Ovary (tissue), 9 donors: ENCODE data around the gene INS. TPM values are rescaled to one million over a fixed set of nuclear protein-coding genes. Genes with fewer than 3 reads are reported as not detected.

ENCODE experiments used
- DNase-seq, 5 donors: peaks; one replicate each; pipeline ENCODE4 v3.0.0-alpha.2; 2019 to 2020
- H3K27ac ChIP-seq, 2 donors: fragments of 200-600 bp; one replicate each; pipeline versions ENCODE4 v1.5.1 to v1.8.0; 2019 to 2022
- H3K27me3 ChIP-seq: fragments of 200-600 bp; one replicate; pipeline ENCODE4 v1.8.0; 2022
- H3K36me3 ChIP-seq: fragments of 200-600 bp; sonication (generic); one replicate; pipeline ENCODE4 v1.5.1; 2019
- H3K4me1 ChIP-seq: one replicate; pipeline ENCODE4 v1.8.1; 2013; ENCODE audit warnings: mild to moderate bottlenecking, moderate library complexity; ENCODE audit not compliant: insufficient read depth
- H3K4me3 ChIP-seq: fragments of 200-600 bp; sonication (generic); one replicate; pipeline ENCODE4 v1.5.1; 2017
- H3K9me3 ChIP-seq, 2 donors: fragments of 200-600 bp in 1 of 2; sonication (generic) in 1 of 2; one replicate each; pipeline versions ENCODE4 v1.5.1 to v1.8.1; 2013 to 2019; ENCODE audit warnings: mild to moderate bottlenecking in 1 of 2, moderate library complexity in 1 of 2
- EP300 ChIP-seq: sonication (generic); formaldehyde crosslinking; IDR thresholded peaks from one replicate; pipeline ENCODE4 v1.6.1; 2017; ENCODE audit warnings: antibody characterized with exemption
- POLR2A ChIP-seq: fragments of 450-650 bp; IDR thresholded peaks from one replicate; pipeline ENCODE4 v1.6.1; 2017; ENCODE audit warnings: antibody characterized with exemption, mild to moderate bottlenecking, moderate library complexity
- WGBS, 3 donors: extraction: QIAGEN DNeasy Blood & Tissue Kit in 1 of 3; methylation state at CpG; one replicate each; pipeline versions ENCODE4 v1.1.5 to v1.1.7; 2013 to 2017; 5-methylcytosine and 5-hydroxymethylcytosine counted together
- intact Hi-C, 4 donors: fragments of 100-400 bp; cut with DNase I; formaldehyde crosslinking; loops; one replicate each; pipeline versions ENCODE4 v1.11.0 to v1.15.1; 2022 to 2023
- polyA plus RNA-seq, 2 donors: library from polyadenylated mRNA; stranded (reverse); fragments of 200-250 nt in 1 of 2; fragments of 350-450 nt in 1 of 2; fragmentation: Illumina TruSeq in 1 of 2; extraction: RNeasy Lipid Tissue Mini Kit (QIAGEN cat#74804) in 1 of 2; gene quantifications; one replicate each; pipeline ENCODE4 v1.2.3, GENCODE V29; 2013 to 2014
- total RNA-seq, 7 donors: library from RNA; depleted of rRNA in 2 of 7; stranded (reverse); fragments of >200 nt in 2 of 7; fragmentation: NEBNext Ultra II Directional in 3 of 7; extraction: Animal tissue kit (Norgen Biotek cat#: 25700) in 3 of 7; gene quantifications; one replicate each; pipeline versions ENCODE4 v1.1.0 to v1.2.4, GENCODE V29; 2016 to 2023
- TF ChIP-seq, protein P1 (sequence below), 3 donors: fragments of 450-650 bp in 2 of 3; fragments of 200-600 bp in 1 of 3; IDR thresholded peaks; one replicate each; pipeline versions ENCODE4 v1.5.1 to v1.8.0; 2016 to 2022; ENCODE audit warnings: antibody characterized with exemption in 3 of 3, mild to moderate bottlenecking in 1 of 3
- donor health status: DM: no; HTN: no; CAD: no; lungs with moderate emphysema.
- donor health status: DM: no; HTN: no; CAD: no.
- donor health status: Bipolar disorder and iron deficiency.
- donor health status: DM: yes; HTN: yes; CAD: no.
- donor health status: DM: no; HTN: no; CAD: no.
- donor health status: DM: yes; HTN: yes; CAD: no.

The INS gene
- total and polyA plus RNA-seq, 9 donors, result 0.89 to 1.4 TPM; not detected in 7

GRCh38 chr11:2185324-2186085, 24.5 kb upstream of the INS start:
- H3K9me3 ChIP-seq, result no peaks in the 10 kb centered on the region
- TF ChIP-seq, protein P1, sequence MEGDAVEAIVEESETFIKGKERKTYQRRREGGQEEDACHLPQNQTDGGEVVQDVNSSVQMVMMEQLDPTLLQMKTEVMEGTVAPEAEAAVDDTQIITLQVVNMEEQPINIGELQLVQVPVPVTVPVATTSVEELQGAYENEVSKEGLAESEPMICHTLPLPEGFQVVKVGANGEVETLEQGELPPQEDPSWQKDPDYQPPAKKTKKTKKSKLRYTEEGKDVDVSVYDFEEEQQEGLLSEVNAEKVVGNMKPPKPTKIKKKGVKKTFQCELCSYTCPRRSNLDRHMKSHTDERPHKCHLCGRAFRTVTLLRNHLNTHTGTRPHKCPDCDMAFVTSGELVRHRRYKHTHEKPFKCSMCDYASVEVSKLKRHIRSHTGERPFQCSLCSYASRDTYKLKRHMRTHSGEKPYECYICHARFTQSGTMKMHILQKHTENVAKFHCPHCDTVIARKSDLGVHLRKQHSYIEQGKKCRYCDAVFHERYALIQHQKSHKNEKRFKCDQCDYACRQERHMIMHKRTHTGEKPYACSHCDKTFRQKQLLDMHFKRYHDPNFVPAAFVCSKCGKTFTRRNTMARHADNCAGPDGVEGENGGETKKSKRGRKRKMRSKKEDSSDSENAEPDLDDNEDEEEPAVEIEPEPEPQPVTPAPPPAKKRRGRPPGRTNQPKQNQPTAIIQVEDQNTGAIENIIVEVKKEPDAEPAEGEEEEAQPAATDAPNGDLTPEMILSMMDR (IDR thresholded peaks at IDR 0.05), result no peak
- no peak for TF ChIP-seq EP300
- TF ChIP-seq POLR2A, result no peak

DNA sequence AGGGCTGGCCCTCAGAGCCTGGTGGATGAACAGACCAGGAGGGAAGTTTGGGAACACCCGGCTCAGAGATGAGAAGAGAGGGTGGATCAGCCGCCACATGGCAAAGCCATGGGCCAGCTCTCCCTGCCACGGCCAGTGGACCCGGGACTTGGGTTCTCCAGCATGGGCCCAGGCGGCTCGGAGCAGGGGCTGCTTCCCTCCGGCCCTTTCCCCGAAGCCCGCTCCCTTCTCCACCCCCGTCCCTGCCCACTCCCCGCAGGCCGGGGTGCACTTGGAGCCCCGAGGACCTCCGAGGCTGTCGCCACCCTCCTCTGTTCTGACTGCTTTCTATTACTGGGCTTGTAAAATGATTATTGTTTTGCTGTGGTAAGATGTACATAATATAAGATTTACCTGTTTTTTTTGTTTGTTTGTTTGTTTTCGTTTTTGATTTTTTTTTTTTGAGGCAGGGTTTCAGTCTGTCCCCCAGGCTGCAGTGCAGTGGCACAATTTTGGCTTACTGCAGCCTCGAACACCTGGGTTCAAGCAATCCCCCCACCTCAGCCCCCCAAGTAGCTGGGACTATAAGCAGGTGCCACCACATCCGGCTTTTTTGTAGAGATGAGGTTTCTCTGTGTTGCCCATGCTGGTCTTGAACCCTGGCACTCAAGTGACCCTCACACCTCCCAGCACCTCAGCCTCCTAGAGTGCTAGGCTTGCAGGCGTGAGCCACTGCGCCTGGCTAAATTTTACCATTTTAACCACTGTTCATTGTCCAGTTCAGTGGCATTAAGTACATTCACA, 21.9 kb upstream of the INS start:
- no peaks in the 10 kb centered on the region for H3K36me3 ChIP-seq
- no peak overlapping the region for H3K27ac ChIP-seq
- no peak overlapping the region for H3K4me3 ChIP-seq
- intact Hi-C loops, result no loop called here
- WGBS, 3 donors, result 78 to 83% (median 80%) methylated on average over 20 of the region's 20 CpGs
- H3K4me1 ChIP-seq, result no peaks in the 10 kb centered on the region
- DNase-seq, result no peak
- no peaks in the 10 kb centered on the region for H3K9me3 ChIP-seq
- TF ChIP-seq, protein P1 (IDR thresholded peaks at IDR 0.05), result no peak
- TF ChIP-seq POLR2A (no peak), EP300 (no peak)
- H3K27me3 ChIP-seq, result no peaks in the 10 kb centered on the region

More at GRCh38 chr11:2185324-2186085, 24.5 kb upstream of the INS start:
- intact Hi-C loops, result no loop called here
- 58 to 69% (median 68%) methylated on average over 23 of the region's 23 CpGs for WGBS, 3 donors
- Histone ChIP-seq H3K36me3 (no peaks in the 10 kb centered on the region), H3K27ac (no peak overlapping the region), H3K27me3 (no peaks in the 10 kb centered on the region), H3K4me1 (no peaks in the 10 kb centered on the region), H3K4me3 (no peak overlapping the region)
- DNase-seq, result no peak

DNA sequence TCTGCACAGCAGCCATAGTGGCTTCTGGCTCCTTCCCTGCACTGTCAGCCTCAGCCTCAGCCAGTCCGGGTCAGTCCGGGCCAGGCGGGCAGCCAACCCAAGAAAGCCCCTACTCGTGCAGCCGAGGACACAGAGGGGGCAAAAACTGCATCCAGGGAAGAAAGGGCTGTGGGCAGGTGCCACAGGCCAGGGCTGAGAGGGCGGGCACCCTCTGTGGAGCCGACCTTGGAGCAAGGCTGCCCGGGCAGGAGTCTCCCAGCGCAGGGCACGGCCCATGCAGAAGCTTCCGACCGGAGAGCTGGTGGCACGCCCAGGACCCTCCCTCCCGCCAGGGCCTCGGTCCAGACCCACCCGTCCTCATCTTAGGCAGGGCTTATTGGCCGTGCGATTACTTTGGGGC, 21.1 kb upstream of the INS start:
- no peak for DNase-seq
- Histone ChIP-seq H3K4me1 (no peaks in the 10 kb centered on the region), H3K9me3 (no peaks in the 10 kb centered on the region), H3K27ac (no peak overlapping the region), H3K36me3 (no peaks in the 10 kb centered on the region), H3K27me3 (no peaks in the 10 kb centered on the region), H3K4me3 (no peak overlapping the region)
- WGBS, 3 donors, result 65 to 83% (median 71%) methylated on average over 18 of the region's 18 CpGs
- TF ChIP-seq EP300 (no peak), POLR2A (no peak)
- TF ChIP-seq, protein P1 (IDR thresholded peaks at IDR 0.05), result no peak
- intact Hi-C loops, result no loop called here

DNA sequence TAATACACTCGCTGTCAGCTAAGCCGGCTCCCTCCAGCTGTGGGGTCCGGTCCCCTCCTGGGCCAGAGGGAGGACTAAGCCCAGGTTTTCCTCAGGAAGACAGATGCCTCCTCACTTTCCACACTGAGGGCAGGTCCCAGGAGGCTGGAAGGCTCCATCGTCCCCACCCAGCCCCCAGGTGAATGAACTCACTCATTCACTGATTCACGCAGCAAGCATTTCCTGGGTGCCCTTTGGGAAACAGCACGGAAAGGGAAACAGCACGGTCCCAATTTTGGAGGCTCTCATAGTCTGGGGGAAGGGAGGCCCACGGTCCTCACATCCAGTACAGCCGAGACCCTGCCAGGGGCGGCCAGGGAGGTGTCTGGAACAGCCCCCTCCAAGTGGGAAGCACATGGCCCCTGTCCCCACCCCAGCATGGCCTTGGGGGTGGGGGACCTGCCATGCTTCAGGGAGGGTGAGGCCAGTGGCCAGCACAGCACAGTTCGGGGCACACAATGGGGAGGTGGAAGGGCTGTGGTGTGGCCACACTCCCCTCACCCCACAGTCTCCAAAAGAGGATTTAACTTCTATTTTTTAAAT, 19.9 kb upstream of the INS start:
- Histone ChIP-seq H3K4me3 (no peak overlapping the region), H3K9me3 (no peaks in the 10 kb centered on the region), H3K27me3 (no peaks in the 10 kb centered on the region), H3K36me3 (no peaks in the 10 kb centered on the region), H3K4me1 (no peaks in the 10 kb centered on the region), H3K27ac (no peak overlapping the region)
- no peak for DNase-seq
- TF ChIP-seq POLR2A (no peak), EP300 (no peak)
- intact Hi-C loops, result no loop called here
- 75 to 86% (median 83%) methylated on average over 11 of the region's 11 CpGs for WGBS, 3 donors
